K562 (cell line): ENCODE data around the gene ADGRD1. TPM values are rescaled to one million over a fixed set of nuclear protein-coding genes. Genes with fewer than 3 reads are reported as not detected.

Source experiments
- ATAC-seq: fragments of 200-7000 bp; cut with Tn5 transposase; 3 replicates; pipeline ENCODE4 v1.9.1; 2020; ENCODE audit warnings: moderate library complexity
- BruUV-seq: library from RNA; stranded (reverse); fragments of 400-500 nt; replicated peaks from 2 replicates; lab custom pipeline; 2021; lab: Mats Ljungman, UMichigan
- CTCF ChIA-PET: fragments of 300-600 bp; formaldehyde crosslinking; extraction: SDS; loops from one replicate; lab custom pipeline; 2021; ENCODE audit warnings: low intra/inter-chr PET ratio; lab: Yijun Ruan, JAX
- POLR2A ChIA-PET: fragments of 300-600, 350-650 bp; sonication (Branson Sonifier 250); formaldehyde crosslinking; extraction: SDS; loops from one replicate; lab custom pipeline; 2021; ENCODE audit warnings: antibody characterized with exemption, inconsistent platforms; lab: Yijun Ruan, JAX
- DNase-seq, 4 experiments: peaks; one replicate each; pipeline versions ENCODE4 v3.0.0 to v3.0.0-alpha.2; 2011 to 2018; ENCODE audit warnings: low spot score in 3 of 4, mixed read lengths in 3 of 4; ENCODE audit errors: extremely low read depth in 1 of 4
- FAIRE-seq: peaks from 2 replicates; lab custom pipeline; 2011; peaks lifted over from hg19 to GRCh38; lab: Jason Lieb, UNC
- H2AFZ ChIP-seq: 2 replicates; pipeline ENCODE4 v1.6.0; 2011; ENCODE audit warnings: low read depth, low read length, control low read depth, inconsistent platforms
- H3K27ac ChIP-seq: fragments of 200-600 bp; 3 replicates; pipeline ENCODE4 v1.8.0; 2011; ENCODE audit warnings: low read depth, mild to moderate bottlenecking, control low read depth, inconsistent platforms, low read length, moderate library complexity, mixed read lengths; ENCODE audit errors: extremely low read depth
- H3K27me3 ChIP-seq, 2 experiments: fragments of 300-600 bp in 1 of 2; 2 replicates in 1 of 2; 3 replicates in 1 of 2; pipeline versions ENCODE4 v1.6.0 to v1.8.0; 2011; ENCODE audit warnings: inconsistent platforms in 2 of 2, low read length in 2 of 2, mild to moderate bottlenecking in 1 of 2, mixed read lengths in 1 of 2, moderate library complexity in 1 of 2; ENCODE audit not compliant: control insufficient read depth in 2 of 2, insufficient read depth in 2 of 2
- H3K36me3 ChIP-seq: fragments of 300-600 bp; 3 replicates; pipeline ENCODE4 v1.8.0; 2011; ENCODE audit warnings: mild to moderate bottlenecking, low read length, inconsistent platforms; ENCODE audit not compliant: control insufficient read depth, insufficient read depth
- H3K4me1 ChIP-seq, 2 experiments: fragments of 200-600 bp in 1 of 2; replicated peaks in 1 of 2; 2 replicates in 1 of 2; 3 replicates in 1 of 2; pipeline versions ENCODE4 v1.5.1 to v1.8.0; 2011; ENCODE audit warnings: inconsistent platforms in 2 of 2, low read length in 2 of 2, mild to moderate bottlenecking in 1 of 2, mixed read lengths in 1 of 2, moderate library complexity in 1 of 2; ENCODE audit not compliant: control insufficient read depth in 2 of 2, insufficient read depth in 2 of 2
- H3K4me2 ChIP-seq: 2 replicates; pipeline ENCODE4 v1.6.1; 2011; ENCODE audit warnings: low read length, control low read depth, inconsistent platforms, mixed read lengths; ENCODE audit not compliant: insufficient read depth
- H3K4me3 ChIP-seq: fragments of 200-600 bp; sonication (generic), shearing (Covaris generic); 2 replicates; pipeline ENCODE4 v1.5.1; 2016; ENCODE audit warnings: control low read depth, inconsistent platforms
- H3K79me2 ChIP-seq: fragments of 200-600 bp; 3 replicates; pipeline ENCODE4 v1.8.0; 2011; ENCODE audit warnings: low read length, inconsistent platforms; ENCODE audit not compliant: control insufficient read depth, insufficient read depth
- H3K9ac ChIP-seq, 2 experiments: 2 replicates each; pipeline versions ENCODE4 v1.6.0 to v1.6.1; 2011; ENCODE audit warnings: low read depth in 2 of 2, low read length in 2 of 2, control low read depth in 1 of 2, inconsistent platforms in 1 of 2, mild to moderate bottlenecking in 1 of 2, mixed read lengths in 1 of 2; ENCODE audit not compliant: insufficient read depth in 1 of 2
- H3K9me1 ChIP-seq: one replicate; pipeline ENCODE4 v1.6.0; 2011; ENCODE audit warnings: inconsistent platforms, mild to moderate bottlenecking, low read length, moderate library complexity; ENCODE audit not compliant: control insufficient read depth, insufficient read depth
- H3K9me3 ChIP-seq: replicated peaks from 2 replicates; pipeline ENCODE4 v1.5.1; 2011; ENCODE audit warnings: low read depth, low read length, inconsistent platforms; ENCODE audit not compliant: control insufficient read depth, insufficient read depth
- H4K20me1 ChIP-seq: replicated peaks from 2 replicates; pipeline ENCODE4 v1.6.1; 2011; ENCODE audit warnings: low read length, inconsistent platforms, mixed read lengths; ENCODE audit not compliant: control insufficient read depth, insufficient read depth
- ARNT ChIP-seq, 2 experiments: fragments of 450-650 bp; IDR thresholded peaks; 2 replicates each; pipeline ENCODE4 v1.6.1; 2016; ENCODE audit warnings: mild to moderate bottlenecking in 1 of 2
- CGGBP1 ChIP-seq: fragments of 250-450 bp; sonication (Bioruptor Pico); IDR thresholded peaks from 2 replicates; pipeline ENCODE4 v1.9.0; 2021; ENCODE audit warnings: mild to moderate bottlenecking
- DMBX1 ChIP-seq: fragments of 250-450 bp; sonication (Bioruptor Pico); IDR thresholded peaks from 2 replicates; pipeline ENCODE4 v1.8.0; 2022; ENCODE audit warnings: inconsistent platforms, mild to moderate bottlenecking, moderate library complexity, borderline replicate concordance
- FOS ChIP-seq: IDR thresholded peaks from 3 replicates; pipeline ENCODE4 v1.6.1; 2011; ENCODE audit not compliant: insufficient read length; ENCODE audit errors: extremely low read depth
- HMGXB4 ChIP-seq: sonication (generic); formaldehyde crosslinking; IDR thresholded peaks from 2 replicates; pipeline ENCODE4 v1.8.1; 2023; ENCODE audit warnings: mild to moderate bottlenecking, missing genetic modification reagents
- HSF4 ChIP-seq: fragments of 250-450 bp; sonication (Bioruptor Pico); IDR thresholded peaks from 2 replicates; pipeline ENCODE4 v2.1.2; 2022; ENCODE audit warnings: mild to moderate bottlenecking, moderate library complexity, borderline replicate concordance
- MGA ChIP-seq: fragments of 450-650 bp; IDR thresholded peaks from 2 replicates; pipeline ENCODE4 v1.6.1; 2016; ENCODE audit warnings: mild to moderate bottlenecking, moderate library complexity
- WGBS: fragments of 100-300 bp; shearing (Covaris generic); methylation state at CpG from one replicate; pipeline ENCODE4 v1.1.6; 2016; ENCODE audit warnings: low coverage, mixed read lengths; ENCODE audit not compliant: insufficient coverage; ENCODE audit errors: missing lambda C conversion rate; 5-methylcytosine and 5-hydroxymethylcytosine counted together
- in situ Hi-C: fragments of 300-500 bp; cut with MboI; formaldehyde crosslinking; loops from 4 replicates; pipeline ENCODE4 v1.15.0; 2018; ENCODE audit warnings: inconsistent platforms, mixed read lengths
- intact Hi-C: fragments of 100-400 bp; cut with micrococcal nuclease; formaldehyde crosslinking; loops from 2 replicates; pipeline ENCODE4 v1.14.2; 2022
- polyA plus RNA-seq, 8 experiments: library from polyadenylated mRNA; depleted of rRNA in 4 of 8; stranded (reverse) in 5 of 8; unstranded in 3 of 8; fragments of >200 nt; fragmentation: Nextera tagmentation in 2 of 8; fragmentation: Illumina TruSeq in 1 of 8; extraction: Ambion mirVana in 2 of 8; extraction: Trizol in 1 of 8; gene quantifications; 2 replicates each; pipeline versions ENCODE4 v1.2.1 to v1.2.3, GENCODE V29; 2011 to 2014; ENCODE audit warnings: inconsistent platforms in 1 of 8, missing spikeins in 1 of 8
- total RNA-seq, 7 experiments: library from RNA; depleted of rRNA in 6 of 7; stranded (reverse); fragments of >200 nt in 6 of 7; fragmentation: Illumina TruSeq in 2 of 7; extraction: Trizol in 2 of 7; gene quantifications; 2 replicates each; pipeline versions ENCODE4 v1.2.1 to v1.2.3, GENCODE V29; 2011 to 2021; ENCODE audit warnings: low replicate concordance in 1 of 7

Gene ADGRD1
- total and polyA plus RNA-seq, 9 of the 15 experiments (the other 6 are each of a cell fraction or from before 2014, with no cell fraction given), result 1.7 to 11.7 (median 3.3) TPM

- no peak for TF ChIP-seq HSF4 (CRISPR knock-in tag)
These were observed 157.7 kb downstream of the ADGRD1 start (continued) for GRCh38 chr12:131111446-131111845.

- Histone ChIP-seq H3K9me3 (no peaks in the 10 kb centered on the region), H4K20me1 (no peaks in the 10 kb centered on the region; the same call in 1 of the 2 replicates), H3K9ac (no peak overlapping the region), H3K4me3 (no peak overlapping the region), H3K36me3 (no peaks in the 10 kb centered on the region), H3K79me2 (no peaks in the 10 kb centered on the region), H3K27ac (no peak overlapping the region), H3K27me3 (peaks cover 0 to 28% of the 10 kb centered on the region in 2 experiments; a peak in 4 of 5 replicates), H3K4me2 (no peak overlapping the region), H3K9me1 (no peaks in the 10 kb centered on the region), H3K4me1 (no peaks in the 10 kb centered on the region; a peak in 1 of 5 replicates), H2AFZ (no peak overlapping the region)
- no peak for ATAC-seq
- ChIA-PET CTCF (no interaction called here), POLR2A (interaction anchor here (2.2 kb wide), 1 partner anchor 12 kb away, joined by 8 read pairs; no protein-coding TSS in a partner anchor)
- no TSS peak for BruUV-seq
- intact Hi-C loops, result loop anchor here (10.0 kb wide), 1 partner anchor 343 kb away; no protein-coding TSS in a partner anchor
- in situ Hi-C loops, result no loop called here
- no peak for DNase-seq
- no peak for FAIRE-seq
- WGBS, result 0% methylated on average over 1 of the region's 1 CpG
- TF ChIP-seq MGA (no peak), ARNT (IDR thresholded peaks at IDR 0.05) (no peak), HMGXB4 (CRISPR knock-in tag) (no peak), FOS (no peak), DMBX1 (CRISPR knock-in tag) (no peak), CGGBP1 (CRISPR knock-in tag) (no peak)
These were observed 158.3 kb downstream of the ADGRD1 start for GRCh38 chr12:131112021-131112420.
